ENCODE data around the gene SYNDIG1L.

SYNDIG1L gene

DNA sequence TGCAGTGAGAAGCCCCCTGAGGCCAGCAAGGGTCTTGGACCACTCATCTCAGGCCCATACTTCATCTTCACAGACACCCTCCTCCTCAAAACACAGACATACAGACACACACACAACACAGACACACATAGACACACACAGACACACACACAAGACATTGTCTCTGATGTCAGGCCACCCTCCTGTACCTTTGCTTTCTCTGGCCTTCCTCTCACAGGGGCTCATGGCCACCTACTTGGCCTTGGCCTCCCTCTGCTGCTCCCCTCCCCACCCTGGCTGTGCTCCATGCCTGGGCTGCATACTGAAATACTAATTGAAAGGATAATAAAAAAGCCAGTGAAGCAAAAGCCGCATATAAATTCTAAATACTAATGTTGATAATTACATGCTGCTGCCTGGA, 1.6 kb upstream of the SYNDIG1L start:
- no peak overlapping the region for H3K4me3 ChIP-seq (ENCODE audit: low read depth, low read length)
- DNase-seq (ENCODE audit: low read depth, low spot score) = no peak
- CTCF ChIA-PET = no interaction called here
- TF ChIP-seq, protein P1, sequence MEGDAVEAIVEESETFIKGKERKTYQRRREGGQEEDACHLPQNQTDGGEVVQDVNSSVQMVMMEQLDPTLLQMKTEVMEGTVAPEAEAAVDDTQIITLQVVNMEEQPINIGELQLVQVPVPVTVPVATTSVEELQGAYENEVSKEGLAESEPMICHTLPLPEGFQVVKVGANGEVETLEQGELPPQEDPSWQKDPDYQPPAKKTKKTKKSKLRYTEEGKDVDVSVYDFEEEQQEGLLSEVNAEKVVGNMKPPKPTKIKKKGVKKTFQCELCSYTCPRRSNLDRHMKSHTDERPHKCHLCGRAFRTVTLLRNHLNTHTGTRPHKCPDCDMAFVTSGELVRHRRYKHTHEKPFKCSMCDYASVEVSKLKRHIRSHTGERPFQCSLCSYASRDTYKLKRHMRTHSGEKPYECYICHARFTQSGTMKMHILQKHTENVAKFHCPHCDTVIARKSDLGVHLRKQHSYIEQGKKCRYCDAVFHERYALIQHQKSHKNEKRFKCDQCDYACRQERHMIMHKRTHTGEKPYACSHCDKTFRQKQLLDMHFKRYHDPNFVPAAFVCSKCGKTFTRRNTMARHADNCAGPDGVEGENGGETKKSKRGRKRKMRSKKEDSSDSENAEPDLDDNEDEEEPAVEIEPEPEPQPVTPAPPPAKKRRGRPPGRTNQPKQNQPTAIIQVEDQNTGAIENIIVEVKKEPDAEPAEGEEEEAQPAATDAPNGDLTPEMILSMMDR (IDR thresholded peaks at IDR 0.05; ENCODE audit: insufficient read depth, low read length, missing control alignments) = no peak
- POLR2A ChIA-PET = no interaction called here

DNA sequence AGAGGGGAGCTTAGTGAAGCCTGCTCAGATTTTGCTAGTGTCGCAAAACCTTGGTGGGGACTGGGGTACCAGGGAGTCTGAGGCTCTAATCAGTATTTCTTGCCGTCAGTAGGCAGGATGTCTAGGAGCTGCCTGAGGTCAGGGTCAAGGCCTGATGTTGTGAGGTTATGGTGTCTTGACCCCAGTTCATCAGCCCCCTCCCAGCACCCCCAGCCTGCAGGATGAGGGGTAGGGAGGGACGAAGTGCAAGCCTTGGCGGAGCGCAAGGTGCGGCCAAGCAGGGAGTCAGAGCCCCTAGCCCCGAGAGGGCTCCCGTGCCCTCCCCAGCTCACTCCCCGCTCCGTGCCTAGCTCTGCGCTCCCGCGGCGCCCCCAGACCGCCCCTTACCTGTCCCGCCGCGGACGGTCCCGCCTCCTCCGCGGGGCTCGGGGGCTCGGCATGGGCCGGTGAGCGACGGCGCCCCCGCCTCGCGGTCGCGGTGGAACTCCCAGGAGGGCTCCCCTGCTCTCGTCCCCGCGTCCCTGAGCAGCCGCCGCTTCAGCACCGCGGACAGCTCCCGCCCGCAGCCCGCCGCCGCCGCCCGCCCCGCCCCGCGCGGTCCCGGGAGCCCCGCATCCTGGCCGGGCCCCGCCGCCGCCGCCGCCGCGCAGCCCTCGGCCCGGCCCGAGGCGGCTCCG, 347 bp downstream of the SYNDIG1L start:
- CTCF ChIA-PET = interaction anchor here (2.7 kb wide), 1 partner anchor 34 kb away, joined by 10 read pairs; no protein-coding TSS in a partner anchor
- POLR2A ChIA-PET = no interaction called here
- no peak overlapping the region for H3K4me3 ChIP-seq (ENCODE audit: low read depth, low read length)
- TF ChIP-seq, protein P1 (IDR thresholded peaks at IDR 0.05; ENCODE audit: insufficient read depth, low read length, missing control alignments) = no peak
- no peak for DNase-seq (ENCODE audit: low read depth, low spot score)

DNA sequence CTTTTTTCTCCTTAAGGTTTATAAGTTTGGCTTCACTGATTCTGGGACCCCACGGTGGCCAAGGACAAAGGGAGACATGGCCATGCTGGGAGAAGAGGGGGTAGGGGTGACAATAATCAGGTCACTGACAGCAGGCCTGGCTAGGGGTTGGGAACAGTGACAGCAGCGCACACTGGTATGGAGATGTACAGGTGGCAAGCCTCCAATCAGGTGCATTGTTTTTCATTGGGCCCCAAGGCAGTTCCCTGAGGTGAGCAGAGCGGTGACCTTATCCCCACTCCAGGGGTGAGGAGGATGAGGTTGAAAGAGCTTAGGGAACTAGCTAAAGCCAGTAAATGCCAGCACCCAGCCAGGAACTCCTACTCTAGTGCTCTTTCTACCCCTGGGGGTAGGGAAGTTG, 1.4 kb downstream of the SYNDIG1L start:
- ChIA-PET POLR2A (no interaction called here), CTCF (interaction anchor here (2.7 kb wide), 1 partner anchor 35 kb away, joined by 10 read pairs; no protein-coding TSS in a partner anchor)

DNA sequence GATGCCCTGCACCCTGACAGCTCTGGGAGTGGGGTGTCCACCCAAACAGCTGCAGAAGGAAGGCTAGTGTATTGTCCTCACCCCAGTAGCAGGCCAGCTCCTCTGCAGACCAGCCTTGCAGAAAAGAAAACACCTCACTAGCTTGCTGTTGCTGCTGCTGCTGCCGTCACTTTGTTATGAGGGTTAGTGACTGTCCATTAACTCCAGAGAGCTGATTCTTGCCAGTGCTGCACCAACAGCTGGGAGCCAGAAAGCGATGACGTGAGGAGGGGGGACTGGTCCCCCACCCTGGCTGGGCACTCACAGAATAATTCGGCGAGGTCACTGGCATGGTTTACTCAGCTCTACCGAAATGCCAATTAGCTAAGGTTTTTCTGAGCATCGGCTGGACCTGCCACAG, 2.8 kb downstream of the SYNDIG1L start:
- POLR2A ChIA-PET = no interaction called here

More for the DNA sequence above, 1.4 kb downstream of the SYNDIG1L start:
- no peak for DNase-seq (ENCODE audit: low read depth, low spot score)
- TF ChIP-seq, protein P1 (IDR thresholded peaks at IDR 0.05; ENCODE audit: insufficient read depth, low read length, missing control alignments) = no peak
- no peak overlapping the region for H3K4me3 ChIP-seq (ENCODE audit: low read depth, low read length)

DNA sequence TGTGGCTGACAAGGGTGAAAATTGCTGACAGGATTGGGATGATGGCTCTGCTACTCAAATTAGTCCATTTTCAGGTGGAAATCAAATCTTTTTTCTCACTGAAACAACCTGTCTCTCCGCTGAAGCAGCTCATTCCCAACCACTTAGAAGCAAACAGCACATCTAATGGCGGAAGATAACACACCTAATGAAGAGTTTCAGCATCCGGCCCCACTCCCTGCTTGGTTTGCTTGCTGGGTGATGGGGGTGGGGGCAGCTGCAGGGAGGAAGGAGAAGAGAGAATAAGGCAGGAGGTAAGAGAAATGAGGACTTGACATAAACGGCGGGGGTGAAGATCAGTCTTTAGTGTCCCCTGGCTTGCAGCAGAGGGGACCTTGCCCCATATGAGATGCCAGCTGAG, 4.0 kb downstream of the SYNDIG1L start:
- TF ChIP-seq, protein P1 (IDR thresholded peaks at IDR 0.05; ENCODE audit: insufficient read depth, low read length, missing control alignments) = no peak
- no peak overlapping the region for H3K4me3 ChIP-seq (ENCODE audit: low read depth, low read length)
- POLR2A ChIA-PET = no interaction called here
- CTCF ChIA-PET = no interaction called here
- DNase-seq (ENCODE audit: low read depth, low spot score) = no peak

More for the DNA sequence above, 2.8 kb downstream of the SYNDIG1L start:
- CTCF ChIA-PET = no interaction called here
- no peak overlapping the region for H3K4me3 ChIP-seq (ENCODE audit: low read depth, low read length)
- TF ChIP-seq, protein P1 (IDR thresholded peaks at IDR 0.05; ENCODE audit: insufficient read depth, low read length, missing control alignments) = no peak
- no peak for DNase-seq (ENCODE audit: low read depth, low spot score)

DNA sequence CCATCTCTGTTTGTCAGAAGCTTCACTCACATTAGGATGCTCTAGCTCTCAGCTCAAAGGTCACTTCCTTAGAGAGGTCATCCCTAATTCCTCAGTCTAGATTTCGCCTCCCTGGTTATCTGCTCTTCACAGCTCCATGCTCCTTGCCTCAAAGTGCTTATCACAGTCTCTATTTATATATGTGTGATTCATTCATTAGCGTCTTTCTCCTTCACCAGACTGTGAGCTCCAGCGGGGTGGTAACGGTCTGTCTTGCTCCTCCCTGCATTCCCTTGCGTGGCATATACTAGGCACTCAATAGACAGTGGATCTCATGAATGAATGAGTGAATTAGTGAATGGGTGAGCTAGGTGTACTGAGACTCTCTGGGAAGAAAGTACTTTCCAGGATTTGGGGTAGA, 6.9 kb downstream of the SYNDIG1L start:
- ChIA-PET CTCF (interaction anchor here (1.6 kb wide), 1 partner anchor 10 kb away, joined by 3 read pairs; no protein-coding TSS in a partner anchor), POLR2A (interaction anchor here (0.7 kb wide), 1 partner anchor 35 kb away, joined by 3 read pairs; no protein-coding TSS in a partner anchor)
- H3K4me3 ChIP-seq (ENCODE audit: low read depth, low read length) = no peak overlapping the region
- DNase-seq (ENCODE audit: low read depth, low spot score) = no peak
- TF ChIP-seq, protein P1 (IDR thresholded peaks at IDR 0.05; ENCODE audit: insufficient read depth, low read length, missing control alignments) = no peak

All from AG04449 (cell line).